ENCODE measurements around the gene LHFPL3.

Gene LHFPL3

GRCh38 chr7:104903044-104903443 lies 574.6 kb downstream of the LHFPL3 start:
- DNase-seq (ENCODE audit: low read depth) = no peak
- H3K4me3 ChIP-seq (ENCODE audit: low read depth, low read length) = no peak overlapping the region

GRCh38 chr7:104903846-104904245 lies 575.4 kb downstream of the LHFPL3 start:
- H3K4me3 ChIP-seq (ENCODE audit: low read depth, low read length) = no peak overlapping the region
- no peak for DNase-seq (ENCODE audit: low read depth)
- TF ChIP-seq CTCF (conservative IDR thresholded peaks at IDR 0.05; ENCODE audit: low read depth, low read length) = no peak

More at GRCh38 chr7:104903044-104903443, 574.6 kb downstream of the LHFPL3 start:
- TF ChIP-seq CTCF (conservative IDR thresholded peaks at IDR 0.05; ENCODE audit: low read depth, low read length) = no peak

GRCh38 chr7:104906032-104906431 lies 577.6 kb downstream of the LHFPL3 start:
- H3K4me3 ChIP-seq (ENCODE audit: low read depth, low read length) = no peak overlapping the region
- DNase-seq (ENCODE audit: low read depth) = no peak
- TF ChIP-seq CTCF (conservative IDR thresholded peaks at IDR 0.05; ENCODE audit: low read depth, low read length) = no peak

GRCh38 chr7:104906556-104906955 lies 578.2 kb downstream of the LHFPL3 start:
- no peak overlapping the region for H3K4me3 ChIP-seq (ENCODE audit: low read depth, low read length)
- no peak for DNase-seq (ENCODE audit: low read depth)
- no peak for TF ChIP-seq CTCF (conservative IDR thresholded peaks at IDR 0.05; ENCODE audit: low read depth, low read length)

- H3K4me3 ChIP-seq (ENCODE audit: low read depth, low read length) = no peak overlapping the region
- TF ChIP-seq CTCF (conservative IDR thresholded peaks at IDR 0.05; ENCODE audit: low read depth, low read length) = no peak
- DNase-seq (ENCODE audit: low read depth) = no peak
These were observed 580.2 kb downstream of the LHFPL3 start for GRCh38 chr7:104908636-104909035.

GRCh38 chr7:104909096-104909495 lies 580.7 kb downstream of the LHFPL3 start:
- DNase-seq (ENCODE audit: low read depth) = no peak
- no peak for TF ChIP-seq CTCF (conservative IDR thresholded peaks at IDR 0.05; ENCODE audit: low read depth, low read length)
- H3K4me3 ChIP-seq (ENCODE audit: low read depth, low read length) = no peak overlapping the region

GRCh38 chr7:104914421-104914820 lies 586.0 kb downstream of the LHFPL3 start:
- no peak for TF ChIP-seq CTCF (conservative IDR thresholded peaks at IDR 0.05; ENCODE audit: low read depth, low read length)
- DNase-seq (ENCODE audit: low read depth) = no peak
- no peak overlapping the region for H3K4me3 ChIP-seq (ENCODE audit: low read depth, low read length)
